Ovary (tissue), 3 donors: ENCODE results near the gene BRI3.

Experiments
- EP300 ChIP-seq: sonication (generic); formaldehyde crosslinking; IDR thresholded peaks from one replicate; pipeline ENCODE4 v1.6.1; 2017; ENCODE audit warnings: antibody characterized with exemption
- TF ChIP-seq, protein P1 (sequence below), 3 donors: fragments of 450-650 bp in 2 of 3; fragments of 200-600 bp in 1 of 3; IDR thresholded peaks; one replicate each; pipeline versions ENCODE4 v1.5.1 to v1.8.0; 2016 to 2022; ENCODE audit warnings: antibody characterized with exemption in 3 of 3, mild to moderate bottlenecking in 1 of 3
- donor health status: DM: no; HTN: no; CAD: no.

DNA sequence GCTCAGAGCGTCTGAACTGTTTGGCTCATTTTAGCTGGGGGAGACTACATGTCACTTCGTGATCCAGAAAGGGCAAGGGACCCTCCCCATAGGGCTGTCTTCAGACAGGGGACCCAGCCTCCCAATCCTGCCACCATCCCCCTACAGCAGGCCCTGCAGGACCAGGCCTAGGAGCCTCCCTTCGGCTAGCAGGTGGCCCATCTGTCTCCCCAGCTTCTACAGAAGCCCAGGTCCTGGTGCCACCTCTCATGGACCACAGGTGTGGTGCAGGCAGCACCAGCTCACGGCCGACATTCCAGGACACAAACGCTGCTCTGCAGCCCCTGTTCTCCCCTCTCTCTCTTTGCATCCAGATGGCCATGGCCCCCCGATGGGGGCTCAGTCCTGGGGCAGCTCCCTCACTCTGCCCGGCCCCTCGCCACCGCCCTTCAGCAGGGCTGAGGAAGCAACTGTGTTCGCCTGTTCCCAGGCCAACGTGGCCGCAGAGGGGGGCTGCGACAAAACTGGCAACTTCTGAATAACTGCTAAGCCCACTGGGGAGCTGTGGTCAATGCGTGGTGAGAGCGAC, 39.7 kb upstream of the BRI3 start:
- no peak for TF ChIP-seq EP300
- TF ChIP-seq, protein P1, sequence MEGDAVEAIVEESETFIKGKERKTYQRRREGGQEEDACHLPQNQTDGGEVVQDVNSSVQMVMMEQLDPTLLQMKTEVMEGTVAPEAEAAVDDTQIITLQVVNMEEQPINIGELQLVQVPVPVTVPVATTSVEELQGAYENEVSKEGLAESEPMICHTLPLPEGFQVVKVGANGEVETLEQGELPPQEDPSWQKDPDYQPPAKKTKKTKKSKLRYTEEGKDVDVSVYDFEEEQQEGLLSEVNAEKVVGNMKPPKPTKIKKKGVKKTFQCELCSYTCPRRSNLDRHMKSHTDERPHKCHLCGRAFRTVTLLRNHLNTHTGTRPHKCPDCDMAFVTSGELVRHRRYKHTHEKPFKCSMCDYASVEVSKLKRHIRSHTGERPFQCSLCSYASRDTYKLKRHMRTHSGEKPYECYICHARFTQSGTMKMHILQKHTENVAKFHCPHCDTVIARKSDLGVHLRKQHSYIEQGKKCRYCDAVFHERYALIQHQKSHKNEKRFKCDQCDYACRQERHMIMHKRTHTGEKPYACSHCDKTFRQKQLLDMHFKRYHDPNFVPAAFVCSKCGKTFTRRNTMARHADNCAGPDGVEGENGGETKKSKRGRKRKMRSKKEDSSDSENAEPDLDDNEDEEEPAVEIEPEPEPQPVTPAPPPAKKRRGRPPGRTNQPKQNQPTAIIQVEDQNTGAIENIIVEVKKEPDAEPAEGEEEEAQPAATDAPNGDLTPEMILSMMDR (IDR thresholded peaks at IDR 0.05) = no peak
